ENCODE measurements around the gene GPAT2.
"Not testable (repeated sequence)": the region's sequence is repeated elsewhere in the genome, so short reads cannot be mapped to it uniquely, and the experiment has no call there.

The GPAT2 gene

GRCh38 chr2:96022126-96022525 lies 12.6 kb downstream of the GPAT2 start:
- not testable (repeated sequence) for DNase-seq

GRCh38 chr2:96021142-96021541 lies 13.6 kb downstream of the GPAT2 start:
- not testable (repeated sequence) for DNase-seq

DNA sequence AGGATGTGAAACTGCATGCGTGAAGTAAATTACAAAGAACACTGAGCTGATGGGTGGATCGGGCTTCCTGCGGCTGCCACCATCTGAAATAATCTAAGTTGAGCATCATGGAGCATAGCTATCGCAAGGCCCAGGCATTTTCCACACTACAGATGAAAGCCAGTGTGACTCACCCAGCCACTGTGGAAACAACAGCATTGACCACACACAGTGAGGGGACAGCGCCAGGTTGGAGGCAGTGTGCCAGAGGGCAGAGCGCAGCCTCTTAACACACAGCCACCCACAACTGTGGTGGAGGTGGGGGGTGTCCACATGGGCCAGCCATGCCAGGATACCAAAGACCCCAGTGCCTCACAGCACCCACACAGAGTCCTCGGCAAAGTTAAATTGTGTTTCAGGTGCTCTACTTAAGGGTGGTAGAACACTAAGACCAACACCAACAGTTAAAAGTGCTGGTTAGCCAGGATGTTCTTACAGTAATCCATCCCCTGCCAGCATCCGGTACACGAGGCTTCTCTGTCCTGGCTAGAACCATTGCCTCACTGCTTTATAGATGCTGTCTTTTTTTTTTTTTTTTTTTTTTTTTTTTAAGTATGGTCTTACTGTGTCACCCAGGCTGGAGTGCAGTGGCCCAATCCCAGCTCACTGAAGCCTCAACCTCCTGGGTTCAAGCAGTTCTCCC lies 14.7 kb downstream of the GPAT2 start:
- DNase-seq = not testable (repeated sequence)

GRCh38 chr2:96016321-96016720 lies 18.4 kb downstream of the GPAT2 start:
- DNase-seq = not testable (repeated sequence)

GRCh38 chr2:96012792-96013264 lies 21.9 kb downstream of the GPAT2 start:
- DNase-seq = not testable (repeated sequence)

- DNase-seq = not testable (repeated sequence)
Measured at GRCh38 chr2:96012086-96012791, 22.5 kb downstream of the GPAT2 start.

DNA sequence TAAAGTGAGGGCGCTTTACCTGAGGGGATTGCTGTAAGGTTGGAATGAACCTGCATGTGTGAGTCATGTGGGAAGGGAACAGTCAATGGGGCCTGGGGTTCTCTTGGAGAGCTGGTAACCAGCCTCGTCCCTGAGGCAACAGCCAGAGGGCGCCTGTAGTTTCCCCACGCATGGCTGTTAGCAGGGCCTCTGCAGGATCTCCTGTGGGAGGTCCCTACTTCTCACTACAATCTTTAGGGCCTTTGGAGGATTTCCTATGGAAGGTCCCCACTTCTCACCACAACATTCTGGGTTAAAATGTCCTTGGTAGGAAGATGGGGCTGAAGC lies 23.6 kb downstream of the GPAT2 start:
- DNase-seq = peak; percentile 35 to 60

DNA sequence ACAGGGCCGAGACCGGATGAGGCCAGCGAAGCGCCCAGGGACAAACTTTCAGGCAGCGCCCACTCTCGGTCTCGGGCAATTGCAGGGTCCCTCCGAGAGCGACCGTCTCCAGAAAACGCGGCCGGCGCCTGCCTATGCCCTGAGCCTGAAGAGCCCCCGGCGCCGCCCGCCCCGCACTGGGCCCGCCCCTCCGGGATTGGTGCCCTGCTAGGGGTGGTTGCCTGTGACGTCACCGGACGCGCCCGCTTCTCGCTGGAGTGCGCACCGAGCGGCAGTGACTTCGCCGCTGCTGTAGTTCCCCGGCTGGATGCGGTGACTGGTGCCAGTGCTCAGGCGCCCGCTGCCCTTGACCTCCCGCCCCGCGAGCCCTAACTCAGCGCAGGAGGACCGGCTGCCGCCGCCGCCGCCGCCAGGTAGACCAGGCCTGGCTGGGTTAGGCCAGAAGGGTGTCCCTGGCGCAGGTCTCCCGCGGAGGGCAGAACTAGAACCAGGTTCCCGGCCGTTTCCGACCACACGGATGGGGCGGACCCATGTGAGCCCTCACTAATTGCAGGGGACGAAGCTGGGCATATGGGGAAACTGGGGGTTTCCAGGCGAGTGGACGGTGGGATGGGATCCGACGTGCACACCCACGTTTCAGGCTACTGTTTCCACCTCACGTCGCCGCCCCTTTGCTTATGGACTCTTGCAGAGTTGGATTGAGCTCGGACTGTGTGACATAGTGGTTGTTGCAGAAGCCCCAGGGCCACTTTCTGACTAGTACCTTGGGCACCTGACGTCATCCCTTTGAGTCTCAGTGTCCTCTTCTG lies 24.2 kb downstream of the GPAT2 start:
- peak; percentile 77 to 88 for DNase-seq

DNA sequence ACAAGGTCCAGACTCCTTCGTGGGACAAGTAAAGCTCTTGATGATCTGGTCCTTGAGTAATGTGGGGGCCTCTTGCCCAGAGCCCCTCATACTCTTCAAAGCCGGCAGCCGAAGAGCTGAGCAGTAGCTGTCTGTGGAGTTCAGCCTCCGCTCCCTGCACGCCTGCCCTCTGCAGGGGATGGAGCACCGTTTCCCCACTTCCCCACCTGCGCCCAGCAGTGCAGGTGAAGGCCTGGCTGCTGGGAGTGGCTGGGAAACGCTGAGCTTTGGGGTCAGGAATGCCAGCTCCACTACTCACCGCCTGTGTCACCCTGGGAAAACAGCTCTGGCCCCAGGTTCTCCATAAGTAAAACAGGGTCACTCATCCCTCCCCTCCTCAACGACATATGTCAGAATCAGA lies 24.9 kb downstream of the GPAT2 start:
- not testable (repeated sequence) for DNase-seq

DNA sequence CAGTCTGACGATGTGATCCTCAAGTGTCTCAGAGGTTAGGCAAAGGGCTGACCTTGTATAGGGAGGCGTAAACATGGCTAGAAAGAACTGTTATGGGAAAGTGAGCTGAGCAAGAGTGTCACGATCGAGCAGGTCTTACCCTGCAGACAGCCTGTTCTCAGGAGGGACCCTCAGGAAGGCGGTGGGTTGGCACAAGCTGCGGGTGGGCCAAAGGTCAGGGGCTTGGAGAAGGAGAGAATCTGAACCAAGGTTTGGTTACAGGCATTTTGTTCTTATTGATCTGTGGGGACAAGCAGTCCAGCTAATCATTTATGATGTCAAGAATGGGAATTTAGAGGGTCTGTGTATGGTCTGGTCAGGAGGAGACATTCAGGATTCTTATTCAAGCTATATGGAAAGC lies 26.7 kb downstream of the GPAT2 start:
- not testable (repeated sequence) for DNase-seq

DNA sequence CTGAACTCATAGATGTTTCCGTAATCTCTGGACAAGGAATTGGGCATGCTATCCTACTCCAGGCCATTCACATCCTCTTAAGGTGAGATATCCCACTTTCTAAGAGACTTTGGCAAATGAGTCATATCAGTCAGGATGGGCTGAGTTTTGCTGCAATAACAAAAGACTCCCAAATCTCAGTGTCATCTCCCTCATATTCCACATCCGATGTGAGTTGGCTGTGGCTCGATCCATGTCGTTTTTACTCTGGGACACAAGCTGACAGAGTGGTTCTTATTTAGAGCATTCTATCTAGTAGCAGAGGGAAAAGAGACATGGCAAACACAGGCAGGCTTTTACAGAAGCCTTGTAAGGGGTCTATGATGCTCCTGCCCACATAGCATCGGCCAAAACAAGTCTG lies 28.5 kb downstream of the GPAT2 start:
- not testable (repeated sequence) for DNase-seq

DNA sequence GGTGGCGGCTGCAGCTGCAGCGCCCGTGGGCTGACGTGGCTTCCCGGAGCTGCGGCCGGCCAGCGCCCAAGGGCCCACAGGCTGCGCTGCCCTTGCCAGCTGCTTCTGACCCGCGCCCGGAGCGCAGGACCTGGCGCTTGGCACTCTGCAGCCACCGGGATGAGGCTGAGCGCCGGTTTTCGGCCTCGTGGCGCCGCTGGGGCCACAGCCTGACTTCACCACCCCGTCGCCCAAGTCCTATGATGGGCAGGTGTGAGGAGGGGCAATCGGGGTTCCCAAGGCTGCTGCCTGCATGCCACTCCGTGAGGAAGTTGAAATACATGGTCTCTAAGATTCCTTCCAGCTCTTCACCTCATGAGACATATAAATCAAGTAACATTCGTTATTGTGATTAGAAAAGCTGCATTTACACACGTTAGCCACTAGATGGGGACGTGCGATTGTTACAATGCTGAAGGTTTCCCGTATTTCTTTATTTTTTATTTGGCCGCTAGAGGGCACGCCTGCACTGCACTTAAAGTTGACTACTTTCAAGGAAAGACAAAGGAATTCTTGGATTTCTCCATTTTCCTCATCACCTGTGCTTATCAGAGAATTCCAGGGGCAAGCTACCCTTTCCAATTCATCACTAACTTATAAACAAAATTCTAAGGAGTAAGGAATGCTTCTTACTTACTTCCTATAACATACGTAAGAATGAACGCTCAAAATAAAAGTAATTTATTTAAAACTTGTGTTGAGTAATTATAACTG lies 42.0 kb downstream of the GPAT2 start:
- DNase-seq = peak; percentile 14 to 57

GRCh38 chr2:95992102-95992501 lies 42.6 kb downstream of the GPAT2 start:
- not testable (repeated sequence) for DNase-seq

GRCh38 chr2:95991351-95992094 lies 43.2 kb downstream of the GPAT2 start, which contains the start of gene ANKRD36C:
ANKRD36C (minus strand) TSS chr2:95991824; CDS start chr2:95991708, 116 bp downstream.
- peak; percentile 22 to 36 for DNase-seq

DNA sequence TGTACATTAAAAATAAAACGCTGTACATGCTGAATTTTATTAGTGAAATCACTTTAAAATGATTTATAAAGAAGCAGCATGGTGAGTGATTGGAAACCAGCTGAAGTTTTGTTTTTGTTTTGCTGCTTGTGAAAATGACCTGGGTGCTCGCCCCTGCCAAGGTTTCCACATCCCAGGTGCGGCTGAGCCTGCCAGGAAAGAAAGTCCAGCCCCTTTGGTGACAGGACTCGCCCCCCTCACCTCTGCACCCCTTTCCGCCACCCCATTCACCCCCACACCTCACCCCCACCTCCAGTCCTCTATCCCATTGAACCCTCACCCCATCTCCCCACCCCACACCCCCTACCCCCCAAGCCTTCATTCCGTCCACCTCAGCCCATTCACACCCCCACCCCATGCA lies 43.8 kb downstream of the GPAT2 start:
- DNase-seq = not testable (repeated sequence)
